SJCRH30 (cell line): ENCODE data around the gene SOX13. TPM values are rescaled to one million over a fixed set of nuclear protein-coding genes. Genes with fewer than 3 reads are reported as not detected.

ENCODE experiments used
- DNase-seq, 2 experiments: peaks; one replicate each; pipeline ENCODE4 v3.0.0-alpha.2; 2015 to 2020
- H3K27ac ChIP-seq: fragments of 250-450 bp; sonication (Bioruptor Pico); 2 replicates; pipeline ENCODE4 v1.5.1; 2020; ENCODE audit warnings: mild to moderate bottlenecking, moderate library complexity
- H3K27me3 ChIP-seq: fragments of 250-450 bp; sonication (Bioruptor Pico); 2 replicates; pipeline ENCODE4 v1.5.1; 2020; ENCODE audit warnings: mild to moderate bottlenecking, moderate library complexity
- H3K36me3 ChIP-seq: fragments of 250-450 bp; sonication (Bioruptor Pico); 2 replicates; pipeline ENCODE4 v1.5.1; 2020; ENCODE audit warnings: mild to moderate bottlenecking, moderate library complexity
- H3K4me1 ChIP-seq: fragments of 250-450 bp; sonication (Bioruptor Pico); 2 replicates; pipeline ENCODE4 v1.5.1; 2020; ENCODE audit warnings: mild to moderate bottlenecking, moderate library complexity
- H3K4me3 ChIP-seq: fragments of 250-450 bp; sonication (Bioruptor Pico); 2 replicates; pipeline ENCODE4 v1.5.1; 2020; ENCODE audit warnings: mild to moderate bottlenecking, moderate library complexity
- H3K9me3 ChIP-seq: fragments of 250-450 bp; sonication (Bioruptor Pico); replicated peaks from 2 replicates; pipeline ENCODE4 v1.5.1; 2020; ENCODE audit warnings: mild to moderate bottlenecking, moderate library complexity
- total RNA-seq: library from RNA; depleted of rRNA; stranded (reverse); fragments of >200 nt; shearing (Covaris generic); gene quantifications from 2 replicates; pipeline ENCODE4 v1.2.3, GENCODE V29; 2014

The SOX13 gene
- total RNA-seq, 1 experiment from 2014 or later = 35.1 TPM

DNA sequence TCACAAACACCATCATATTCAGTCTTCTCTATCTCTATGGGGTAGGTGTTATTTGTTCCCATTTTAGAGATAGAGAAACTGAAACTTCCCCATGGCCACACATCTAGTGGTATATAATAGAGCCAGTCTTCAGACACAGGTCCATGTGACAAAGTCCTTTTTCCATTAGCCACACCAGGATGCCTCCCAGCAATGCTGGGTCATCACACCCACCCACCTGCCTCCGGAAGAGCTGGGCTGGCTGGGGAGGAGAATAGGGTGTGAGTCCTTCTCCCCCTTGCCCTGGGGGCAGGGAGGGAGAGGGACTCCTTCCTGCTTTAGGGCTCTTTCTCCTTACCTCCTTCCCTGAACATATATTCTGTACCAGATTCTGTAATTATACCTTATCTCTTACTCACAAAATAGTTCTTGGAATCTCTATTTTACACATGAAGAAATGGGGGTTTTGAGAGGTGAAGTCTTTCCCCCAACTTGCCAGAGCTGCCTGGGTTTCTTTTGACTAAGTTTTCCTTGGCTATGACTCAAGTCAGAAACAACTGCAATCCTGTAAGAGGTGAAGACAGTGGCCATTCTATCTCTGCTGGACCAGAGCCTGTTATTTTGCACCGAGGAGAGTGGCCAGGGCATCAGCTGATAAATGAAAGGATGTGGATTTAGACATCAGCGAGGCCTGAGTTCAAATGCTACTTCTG lies 30.0 kb downstream of the SOX13 start:
- Histone ChIP-seq H3K36me3 (no peaks in the 10 kb centered on the region), H3K9me3 (no peaks in the 10 kb centered on the region), H3K4me3 (no peak overlapping the region), H3K4me1 (peaks cover 18% of the 10 kb centered on the region), H3K27ac (no peak overlapping the region), H3K27me3 (no peaks in the 10 kb centered on the region)
- no peak for DNase-seq

DNA sequence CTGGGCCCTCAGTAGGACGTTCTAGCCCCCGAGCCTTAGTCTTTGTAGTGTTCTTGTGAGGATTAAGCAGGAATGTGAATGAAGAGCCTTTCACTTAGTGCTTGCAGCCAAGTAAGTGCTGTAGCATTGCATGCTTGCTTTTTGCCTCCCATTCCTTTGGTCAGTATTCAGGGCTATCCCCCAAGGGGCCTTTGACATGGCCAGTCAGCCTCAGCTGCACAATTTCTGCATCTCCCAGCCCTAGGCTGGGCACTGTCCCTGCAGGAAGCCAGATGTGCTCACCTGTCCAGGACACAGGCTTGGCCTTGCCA lies 30.5 kb downstream of the SOX13 start:
- Histone ChIP-seq H3K9me3 (no peaks in the 10 kb centered on the region), H3K4me3 (no peak overlapping the region), H3K4me1 (peaks cover 18% of the 10 kb centered on the region), H3K27me3 (no peaks in the 10 kb centered on the region), H3K27ac (no peak overlapping the region), H3K36me3 (no peaks in the 10 kb centered on the region)
- no peak for DNase-seq

DNA sequence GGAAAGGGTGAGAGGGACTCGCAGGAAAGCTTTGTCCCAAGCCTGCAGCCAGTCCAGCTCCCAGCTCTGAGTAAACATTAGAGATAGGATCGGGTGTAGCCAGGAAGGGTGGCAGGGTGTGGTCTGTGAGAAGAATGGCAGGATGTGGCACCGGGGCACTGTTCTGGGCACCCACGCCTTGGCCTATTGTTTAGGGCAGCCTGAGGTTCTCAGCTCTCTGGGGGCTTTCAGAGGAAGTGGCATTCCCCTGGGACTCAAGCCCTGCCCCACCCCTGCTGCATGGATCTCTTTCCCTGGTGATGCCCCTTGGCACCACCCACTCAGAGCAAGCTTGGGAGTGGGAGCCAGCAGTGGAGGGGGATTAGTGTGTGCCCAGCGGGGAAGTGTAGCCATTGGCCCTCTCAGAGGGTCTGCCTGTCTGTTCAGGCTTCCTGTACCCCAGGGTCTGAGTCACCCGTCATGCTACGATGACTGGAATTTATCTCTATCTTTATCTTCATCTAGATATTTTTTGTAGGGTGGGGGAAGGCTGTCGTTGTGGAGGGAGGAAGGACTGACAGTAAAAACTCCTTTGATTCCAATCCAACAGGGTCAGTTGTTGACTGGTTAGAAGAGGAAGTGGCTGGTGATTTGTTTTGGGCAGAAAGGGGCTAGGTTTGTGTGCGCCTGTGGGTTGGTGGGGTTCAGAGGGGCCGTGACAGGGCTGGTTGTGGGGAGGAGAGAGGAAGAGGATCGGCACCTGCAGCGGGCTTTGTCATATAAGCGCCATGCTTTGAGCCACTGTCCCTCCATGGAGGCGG lies 31.6 kb downstream of the SOX13 start:
- Histone ChIP-seq H3K9me3 (no peaks in the 10 kb centered on the region), H3K27me3 (no peaks in the 10 kb centered on the region), H3K4me3 (no peak overlapping the region), H3K4me1 (peaks cover 18% of the 10 kb centered on the region), H3K27ac (peak overlapping the region; percentile 43), H3K36me3 (no peaks in the 10 kb centered on the region)
- DNase-seq = peak in 1 of 2 experiments; percentile 38

DNA sequence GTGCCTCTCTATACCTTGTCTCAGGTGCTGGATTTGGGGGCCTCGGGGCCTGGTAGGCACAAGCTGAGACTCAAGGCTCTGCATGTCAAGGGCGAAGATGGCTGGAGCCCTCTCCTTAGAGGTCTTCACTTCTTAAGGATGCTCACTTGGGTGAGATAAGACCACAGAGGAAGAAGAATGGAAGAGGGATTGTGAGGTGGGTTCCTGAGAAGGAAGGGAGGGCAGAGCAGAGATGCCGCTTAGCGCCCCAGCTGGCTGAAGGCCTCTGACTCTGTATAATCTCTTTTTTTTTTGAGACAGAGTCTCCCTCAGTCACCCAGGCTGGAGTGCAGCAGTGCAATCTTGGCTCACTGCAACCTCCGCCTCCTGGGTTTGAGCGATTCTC lies 32.2 kb downstream of the SOX13 start:
- H3K9me3 ChIP-seq = no peaks in the 10 kb centered on the region
- H3K27ac ChIP-seq = no peak overlapping the region; the same call in 1 of the 2 replicates
- peaks cover 18% of the 10 kb centered on the region for H3K4me1 ChIP-seq
- H3K27me3 ChIP-seq = no peaks in the 10 kb centered on the region
- H3K36me3 ChIP-seq = no peaks in the 10 kb centered on the region
- DNase-seq = no peak
- H3K4me3 ChIP-seq = no peak overlapping the region

DNA sequence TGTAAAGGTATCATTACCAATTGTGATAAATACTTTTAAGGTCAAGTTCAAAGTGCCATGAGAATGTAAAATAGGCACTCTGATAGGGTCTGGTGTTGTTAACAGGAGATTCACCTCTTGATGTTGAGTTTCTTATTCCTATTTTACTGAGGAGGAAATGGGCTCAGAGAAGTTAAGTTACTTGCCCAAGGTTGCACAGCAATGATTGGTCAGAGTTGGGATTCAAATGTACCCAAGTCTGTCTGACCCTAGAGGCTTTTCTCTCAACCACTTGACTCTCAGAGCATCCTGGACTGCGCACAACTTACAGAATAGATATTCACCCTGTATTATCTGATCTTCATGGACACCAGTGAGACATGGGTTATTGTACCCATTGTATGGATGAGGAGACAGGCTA lies 33.9 kb downstream of the SOX13 start:
- no peaks in the 10 kb centered on the region for H3K9me3 ChIP-seq

DNA sequence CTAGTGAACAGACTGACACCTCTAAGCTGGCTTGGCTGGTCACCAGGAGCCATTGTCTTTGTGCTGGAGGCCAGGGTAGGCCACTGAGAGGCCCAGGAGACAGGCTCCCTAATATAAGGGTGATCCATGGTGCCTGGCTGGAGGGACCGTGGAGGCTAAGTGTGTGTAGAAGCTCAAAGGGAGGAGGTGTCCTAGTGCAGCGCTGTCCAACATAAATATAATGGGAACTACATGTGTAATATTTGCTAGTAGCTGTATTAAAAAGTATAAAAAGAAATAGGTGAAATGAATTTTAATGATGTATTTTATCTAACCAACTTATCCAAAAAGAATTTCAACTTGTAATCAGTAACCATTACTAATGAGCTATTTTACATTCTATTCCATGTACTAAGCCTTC lies 35.0 kb downstream of the SOX13 start:
- H3K36me3 ChIP-seq = no peaks in the 10 kb centered on the region
- H3K27ac ChIP-seq = no peak overlapping the region
- DNase-seq = no peak
- H3K4me3 ChIP-seq = no peak overlapping the region
- peaks cover 16% of the 10 kb centered on the region for H3K4me1 ChIP-seq
- H3K27me3 ChIP-seq = no peaks in the 10 kb centered on the region
- H3K9me3 ChIP-seq = no peaks in the 10 kb centered on the region

More for the DNA sequence above, 33.9 kb downstream of the SOX13 start:
- DNase-seq = no peak
- H3K27ac ChIP-seq = no peak overlapping the region
- no peaks in the 10 kb centered on the region for H3K36me3 ChIP-seq
- H3K4me3 ChIP-seq = no peak overlapping the region
- H3K4me1 ChIP-seq = peaks cover 18% of the 10 kb centered on the region
- H3K27me3 ChIP-seq = no peaks in the 10 kb centered on the region

DNA sequence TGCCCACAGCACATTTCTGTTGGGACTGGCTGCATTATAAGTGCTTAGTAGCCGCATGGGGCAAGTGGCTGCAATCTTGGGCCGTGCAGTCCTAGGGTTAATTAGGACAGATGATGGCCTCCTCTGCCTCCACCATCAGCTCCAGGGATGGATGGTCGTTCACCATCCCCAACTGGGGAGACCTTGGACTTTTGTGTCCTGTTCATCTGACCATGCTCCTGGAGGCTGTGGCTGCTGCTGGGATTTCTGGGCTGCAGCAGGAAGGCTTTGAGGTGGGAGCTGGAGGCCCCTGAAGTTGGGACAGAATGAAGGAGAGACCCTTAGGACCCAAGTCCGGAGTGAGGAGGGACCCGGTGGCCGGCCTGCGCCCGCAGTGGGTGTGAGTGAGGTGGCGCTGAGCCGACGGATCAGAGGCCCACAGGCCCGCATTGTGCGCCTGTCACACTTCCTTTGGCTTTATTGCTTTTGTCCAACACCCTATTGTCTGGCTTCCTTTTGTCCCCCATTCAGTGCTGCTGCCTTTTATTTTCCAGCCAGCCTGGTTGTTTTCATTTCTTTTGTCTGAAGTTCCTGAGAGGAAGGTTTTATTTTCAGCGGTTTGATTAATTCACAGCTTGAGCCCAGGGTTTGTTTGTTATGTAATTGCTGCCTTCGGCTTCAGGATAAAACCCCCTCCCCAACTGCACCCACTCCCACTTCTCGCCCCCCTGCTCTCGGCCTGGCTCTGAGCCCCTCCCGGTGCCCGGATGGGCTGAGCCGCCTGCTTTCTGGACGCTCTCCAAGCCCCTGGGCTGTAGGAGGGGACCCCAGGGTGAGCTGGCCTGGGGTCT lies 35.6 kb downstream of the SOX13 start:
- H3K9me3 ChIP-seq = no peaks in the 10 kb centered on the region
- H3K4me3 ChIP-seq = no peak overlapping the region
- no peaks in the 10 kb centered on the region for H3K36me3 ChIP-seq
- H3K27me3 ChIP-seq = no peaks in the 10 kb centered on the region
- no peak overlapping the region for H3K27ac ChIP-seq
- H3K4me1 ChIP-seq = peaks cover 12% of the 10 kb centered on the region
- DNase-seq = no peak

DNA sequence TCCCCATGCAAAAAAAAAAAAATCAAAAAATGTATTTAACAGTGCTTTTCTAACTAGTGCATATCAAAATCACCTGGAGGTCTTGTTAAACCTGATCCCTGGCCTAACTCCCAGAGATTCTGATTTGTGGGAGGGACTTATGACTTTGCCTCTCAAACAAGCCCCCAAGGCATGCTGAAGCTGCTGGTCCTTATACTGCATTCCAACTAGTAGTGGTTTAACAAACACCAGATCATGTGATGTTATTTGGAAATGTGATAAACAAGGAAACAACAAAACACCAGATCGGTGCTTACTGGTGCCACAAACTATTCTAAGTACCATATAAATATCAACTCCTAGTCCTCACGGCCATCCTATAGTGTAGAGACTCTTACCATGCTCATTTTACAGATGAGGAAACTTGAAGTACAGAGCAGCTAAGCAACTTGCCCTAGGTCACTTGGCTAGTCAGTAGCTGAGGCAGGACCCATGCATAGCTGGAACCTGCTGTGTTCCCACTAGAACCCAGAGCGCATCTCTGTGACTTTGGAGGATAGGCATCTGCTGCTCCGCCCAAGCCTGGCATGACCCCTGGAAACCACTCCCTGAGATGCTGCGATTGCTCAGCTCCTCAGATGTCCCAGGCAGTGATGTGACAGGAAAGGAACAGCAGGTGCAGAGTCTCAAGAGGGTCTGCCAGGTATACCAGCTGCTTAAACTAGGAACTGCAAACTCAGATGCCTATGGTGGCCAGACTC lies 38.1 kb downstream of the SOX13 start:
- no peak for DNase-seq
- no peak overlapping the region for H3K4me3 ChIP-seq
- H3K27me3 ChIP-seq = no peaks in the 10 kb centered on the region
- no peaks in the 10 kb centered on the region for H3K9me3 ChIP-seq
- no peaks in the 10 kb centered on the region for H3K36me3 ChIP-seq
- H3K27ac ChIP-seq = no peak overlapping the region
- no peaks in the 10 kb centered on the region for H3K4me1 ChIP-seq

DNA sequence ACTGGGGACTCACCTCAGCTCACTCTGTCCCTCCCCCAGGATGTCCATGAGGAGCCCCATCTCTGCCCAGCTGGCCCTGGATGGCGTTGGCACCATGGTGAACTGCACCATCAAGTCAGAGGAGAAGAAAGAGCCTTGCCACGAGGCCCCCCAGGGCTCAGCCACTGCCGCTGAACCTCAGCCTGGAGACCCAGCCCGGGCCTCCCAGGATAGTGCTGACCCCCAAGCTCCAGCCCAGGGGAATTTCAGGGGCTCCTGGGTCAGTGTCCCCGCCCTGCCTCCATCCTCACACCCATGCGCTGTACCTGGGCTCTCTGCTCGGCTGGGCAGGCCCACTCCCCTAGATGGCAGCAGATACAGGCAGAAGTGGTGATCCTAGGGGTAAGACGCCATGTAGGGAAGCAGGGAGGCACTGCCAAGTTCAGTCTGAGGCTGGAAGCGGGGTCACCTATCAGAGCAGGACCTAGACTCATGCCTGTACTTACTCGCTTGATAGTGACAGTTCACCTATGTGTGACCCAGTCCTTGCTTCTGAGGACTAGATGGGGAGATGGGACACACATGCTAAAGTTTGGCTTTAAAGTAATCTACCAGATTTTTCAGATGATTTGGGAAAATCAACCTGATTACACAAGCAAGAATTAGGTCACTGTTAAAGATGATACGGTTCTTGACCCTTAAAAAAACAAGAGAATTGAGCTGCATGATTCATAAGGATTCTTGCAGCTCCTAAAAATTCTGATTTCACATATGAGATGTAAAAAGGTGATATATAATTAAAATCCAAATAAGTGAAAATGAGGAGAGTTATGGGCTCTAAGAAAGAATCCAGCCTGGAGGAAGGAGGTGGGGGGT lies 40.2 kb downstream of the SOX13 start:
- Histone ChIP-seq H3K9me3 (no peaks in the 10 kb centered on the region), H3K4me1 (no peaks in the 10 kb centered on the region), H3K36me3 (0 out of 2 replicates have a peak, but pooled peaks cover 4% of the 10 kb centered on the region), H3K27ac (no peak overlapping the region), H3K27me3 (no peaks in the 10 kb centered on the region), H3K4me3 (no peak overlapping the region)
- no peak for DNase-seq

DNA sequence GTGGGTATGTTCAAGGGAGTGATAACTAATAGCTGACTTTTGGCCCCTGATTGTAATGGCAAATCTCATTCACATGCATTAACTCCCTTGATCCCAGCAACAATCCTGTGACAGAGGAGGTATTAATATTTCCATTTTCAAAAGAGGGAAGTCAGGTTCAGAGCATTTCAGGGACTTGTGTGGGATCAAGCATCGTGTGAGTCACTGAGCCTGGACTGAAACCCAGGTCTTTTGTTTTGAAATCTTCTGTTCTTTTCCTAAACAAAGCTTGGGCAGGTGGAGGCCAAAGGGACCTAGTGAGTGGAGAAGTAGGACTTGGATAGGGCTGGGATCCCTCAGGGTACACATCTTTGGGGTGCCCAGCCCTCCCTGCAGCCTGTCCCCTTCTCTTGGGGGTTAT lies 41.0 kb downstream of the SOX13 start:
- H3K4me1 ChIP-seq = no peaks in the 10 kb centered on the region
- H3K9me3 ChIP-seq = no peaks in the 10 kb centered on the region
- H3K36me3 ChIP-seq = 0 out of 2 replicates have a peak, but pooled peaks cover 4% of the 10 kb centered on the region
- H3K27me3 ChIP-seq = no peaks in the 10 kb centered on the region
- no peak overlapping the region for H3K27ac ChIP-seq
- H3K4me3 ChIP-seq = no peak overlapping the region
- DNase-seq = no peak

DNA sequence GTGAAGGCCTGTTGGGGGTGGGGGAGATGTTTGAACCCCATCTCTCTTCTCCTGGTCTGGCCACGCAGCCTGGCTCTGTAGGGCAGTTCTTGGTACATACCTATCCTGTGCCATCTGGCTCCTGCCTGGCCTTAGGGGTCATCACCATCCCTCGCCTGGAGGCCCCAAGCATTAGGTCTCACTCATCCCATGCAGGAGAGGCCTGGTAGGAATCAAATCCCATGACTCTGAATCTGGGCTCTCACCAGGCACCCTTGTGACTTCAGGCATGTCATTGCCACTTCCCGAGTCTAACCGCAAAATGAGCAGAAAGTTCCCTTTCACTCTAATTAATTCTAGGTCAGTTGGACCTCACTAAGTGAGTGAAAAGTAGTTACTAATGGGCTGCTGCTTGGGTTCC lies 41.7 kb downstream of the SOX13 start:
- 0 out of 2 replicates have a peak, but pooled peaks cover 4% of the 10 kb centered on the region for H3K36me3 ChIP-seq
- no peaks in the 10 kb centered on the region for H3K4me1 ChIP-seq
- no peak overlapping the region for H3K4me3 ChIP-seq
- H3K9me3 ChIP-seq = no peaks in the 10 kb centered on the region
- H3K27me3 ChIP-seq = no peaks in the 10 kb centered on the region
- no peak overlapping the region for H3K27ac ChIP-seq
- no peak for DNase-seq

DNA sequence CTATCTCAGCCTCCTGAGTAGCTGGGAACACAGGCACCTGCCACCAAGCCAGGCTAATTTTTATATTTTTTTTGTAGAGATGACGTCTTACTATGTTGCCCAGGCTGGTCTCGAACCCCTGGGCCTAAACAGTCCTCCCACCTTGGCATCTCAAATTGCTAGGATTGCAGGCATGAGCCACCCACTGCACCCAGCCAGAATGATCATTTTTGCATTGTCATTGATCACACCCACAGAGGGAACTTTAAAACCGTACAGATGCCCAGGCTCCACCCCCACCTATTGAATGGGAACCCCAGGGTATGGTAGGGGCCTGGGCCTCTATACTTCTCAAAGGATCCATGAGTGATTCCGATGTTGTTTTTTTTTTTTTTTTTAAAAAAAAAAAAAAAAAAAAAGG lies 42.2 kb downstream of the SOX13 start:
- H3K9me3 ChIP-seq = no peaks in the 10 kb centered on the region
- no peak for DNase-seq
- H3K4me1 ChIP-seq = no peaks in the 10 kb centered on the region
- H3K4me3 ChIP-seq = no peak overlapping the region
- no peak overlapping the region for H3K27ac ChIP-seq
- 0 out of 2 replicates have a peak, but pooled peaks cover 4% of the 10 kb centered on the region for H3K36me3 ChIP-seq
- no peaks in the 10 kb centered on the region for H3K27me3 ChIP-seq

DNA sequence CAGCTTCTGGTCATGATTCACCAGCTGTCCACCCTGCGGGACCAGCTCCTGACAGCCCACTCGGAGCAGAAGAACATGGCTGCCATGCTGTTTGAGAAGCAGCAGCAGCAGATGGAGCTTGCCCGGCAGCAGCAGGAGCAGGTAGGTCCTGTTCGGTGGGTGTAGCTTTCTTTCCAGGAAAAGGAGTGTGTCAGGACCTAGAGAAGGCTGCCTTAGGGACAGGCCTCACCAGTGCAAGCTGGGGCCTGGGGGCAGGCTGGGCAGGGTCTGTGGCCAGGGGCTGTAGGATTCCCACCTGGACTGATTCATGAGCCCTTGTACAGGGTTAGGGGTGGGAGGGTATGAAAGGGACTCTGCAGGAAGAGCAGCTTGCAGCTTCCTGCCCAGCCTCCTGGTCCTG lies 43.6 kb downstream of the SOX13 start:
- Histone ChIP-seq H3K9me3 (no peaks in the 10 kb centered on the region), H3K4me1 (no peaks in the 10 kb centered on the region), H3K4me3 (no peak overlapping the region), H3K27me3 (no peaks in the 10 kb centered on the region), H3K36me3 (0 out of 2 replicates have a peak, but pooled peaks cover 4% of the 10 kb centered on the region), H3K27ac (no peak overlapping the region)
- no peak for DNase-seq
